GDM1 (cell line): ENCODE data around the gene FAM53A.
"Not testable (repeated sequence)": the region's sequence is repeated elsewhere in the genome, so short reads cannot be mapped to it uniquely, and the experiment has no call there.

ENCODE experiments used
- DNase-seq: peaks from one replicate; lab custom pipeline; 2025; lab: John Stamatoyannopoulos, UW

Gene FAM53A

DNA sequence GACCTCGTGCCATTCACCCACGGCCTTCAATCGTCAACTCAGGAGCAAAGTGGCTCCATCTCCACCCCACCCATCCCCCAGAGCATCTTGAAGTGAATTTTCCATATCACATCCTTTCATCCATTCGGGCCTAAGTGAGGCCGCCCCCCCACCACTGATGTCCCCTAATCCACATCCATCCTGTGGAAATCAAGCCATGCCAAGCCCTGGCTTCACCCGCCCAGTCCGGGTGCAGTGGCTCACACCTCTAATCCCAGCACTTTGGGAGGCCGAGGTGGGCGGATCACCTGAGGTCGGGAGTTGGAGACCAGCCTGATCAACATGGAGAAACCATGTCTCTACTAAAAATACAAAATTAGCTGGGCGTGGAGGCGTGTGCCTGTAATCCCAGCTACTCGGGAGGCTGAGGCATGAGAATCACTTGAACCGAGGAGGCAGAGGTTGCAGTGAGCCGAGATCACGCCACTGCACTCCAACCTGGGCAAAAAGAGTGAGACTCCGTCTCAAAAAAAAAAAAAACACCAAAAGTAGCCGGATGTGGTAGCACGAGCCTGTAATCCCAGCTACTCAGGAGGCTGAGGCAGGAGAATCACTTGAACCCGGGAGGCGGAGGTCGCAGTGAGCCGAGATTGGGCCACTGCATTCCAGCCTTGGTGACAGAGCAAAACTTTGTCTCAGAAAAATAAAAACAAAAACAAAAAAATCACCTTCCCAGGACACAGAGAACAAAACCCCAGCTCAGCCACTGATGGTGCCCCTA is 76.5 kb downstream of the FAM53A start:
- DNase-seq, result not testable (repeated sequence)

DNA sequence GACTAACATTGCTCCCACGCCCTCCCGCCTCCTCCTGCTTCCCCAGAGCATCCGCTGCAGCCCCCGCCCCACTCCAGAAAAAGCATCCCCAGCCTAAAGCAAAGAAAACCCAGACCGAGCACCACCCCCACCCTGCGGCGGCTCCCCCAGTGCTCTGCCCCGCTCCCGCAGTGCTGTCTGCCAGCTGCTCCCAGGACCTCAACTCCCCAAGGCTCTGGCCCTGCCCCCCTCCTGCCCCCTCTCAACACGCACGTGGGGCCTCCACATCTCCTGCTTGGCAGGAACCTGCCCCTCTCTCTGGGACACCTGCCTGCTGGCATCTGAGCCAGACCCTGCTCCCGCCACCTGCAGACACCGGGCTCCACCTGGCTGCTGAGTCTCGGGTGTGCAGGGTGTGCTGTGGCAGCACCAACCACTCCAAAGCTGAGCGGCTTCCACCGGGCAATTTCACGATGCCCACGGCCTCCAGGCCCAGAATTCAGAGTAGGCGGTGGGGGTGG is 79.4 kb downstream of the FAM53A start:
- DNase-seq, result no peak

GRCh38 chr4:1604181-1604705 is 79.9 kb downstream of the FAM53A start:
- DNase-seq, result no peak

DNA sequence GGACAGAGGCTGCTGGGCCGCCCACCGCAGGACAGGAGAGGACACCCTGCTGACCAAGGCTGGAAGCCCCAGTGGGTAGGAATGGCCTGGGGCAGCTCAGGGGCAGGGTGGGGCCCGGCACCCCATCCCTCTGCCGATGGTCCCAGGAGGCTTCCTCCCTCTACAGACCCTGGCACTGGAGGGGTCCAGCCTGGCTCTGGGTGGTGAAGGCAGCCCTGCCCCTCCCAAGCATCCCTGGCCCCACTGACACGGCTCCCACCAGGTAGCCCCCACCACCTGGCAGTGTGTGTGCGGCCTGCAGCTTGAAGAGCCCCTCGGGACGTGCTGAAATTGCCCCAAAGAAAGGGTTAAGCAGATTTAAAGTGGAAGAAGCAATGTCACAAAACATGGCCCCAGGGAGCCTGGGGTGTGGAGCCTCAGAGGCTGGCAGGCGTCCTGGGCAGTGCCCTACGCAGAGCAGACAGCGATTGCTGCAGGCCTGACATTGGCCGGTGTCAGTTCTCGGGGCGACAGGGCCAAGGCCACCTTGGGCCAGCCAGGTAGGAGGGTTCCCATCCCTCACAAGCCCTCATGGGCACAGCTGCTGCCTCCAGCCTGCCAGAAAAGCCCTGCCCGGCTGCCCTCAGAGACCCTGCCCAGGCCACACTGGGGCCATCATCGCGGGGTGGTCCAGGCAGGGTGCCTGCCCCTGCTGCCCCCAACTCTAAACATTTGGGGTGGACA is 80.5 kb downstream of the FAM53A start:
- DNase-seq, result no peak

GRCh38 chr4:1602655-1603412 is 81.3 kb downstream of the FAM53A start:
- no peak for DNase-seq

DNA sequence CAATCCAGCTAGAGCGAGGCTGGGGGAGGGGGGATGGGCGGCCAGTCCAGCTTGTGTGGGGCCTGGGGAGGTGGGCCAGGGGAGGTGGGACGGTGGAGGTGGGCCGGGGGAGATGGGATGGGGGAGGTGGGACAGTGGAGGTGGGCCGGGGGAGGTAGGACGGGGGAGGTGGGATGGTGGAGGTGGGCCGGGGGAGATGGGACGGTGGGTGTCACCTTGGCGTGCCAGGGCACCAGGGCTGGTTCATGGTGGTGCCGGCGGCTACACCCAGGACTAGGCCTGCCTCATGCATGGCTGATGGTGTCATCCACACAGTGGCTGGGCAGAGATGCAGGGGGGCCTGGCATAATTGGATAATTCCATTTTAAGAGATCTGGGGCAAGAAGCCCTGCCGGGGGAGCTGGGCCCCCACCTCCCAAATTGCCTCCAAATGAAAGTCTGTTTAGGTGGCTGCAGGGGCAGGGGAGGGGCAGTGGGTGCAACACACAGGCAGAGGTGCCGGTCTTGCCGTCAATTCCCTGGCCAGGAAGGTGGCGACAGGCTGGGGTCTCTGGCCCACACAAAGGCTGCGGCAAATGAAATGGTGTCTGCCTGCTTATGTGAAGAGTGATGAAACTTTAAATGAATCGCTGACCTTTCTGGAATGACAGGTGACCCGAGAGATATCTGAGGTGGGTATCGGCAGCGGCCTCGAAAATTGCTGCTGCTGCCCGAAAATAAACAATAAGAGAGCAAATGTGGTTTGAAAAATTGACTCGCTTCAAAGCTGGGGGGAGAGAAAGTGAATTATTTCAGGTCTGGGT is 82.1 kb downstream of the FAM53A start:
- DNase-seq, result no peak

DNA sequence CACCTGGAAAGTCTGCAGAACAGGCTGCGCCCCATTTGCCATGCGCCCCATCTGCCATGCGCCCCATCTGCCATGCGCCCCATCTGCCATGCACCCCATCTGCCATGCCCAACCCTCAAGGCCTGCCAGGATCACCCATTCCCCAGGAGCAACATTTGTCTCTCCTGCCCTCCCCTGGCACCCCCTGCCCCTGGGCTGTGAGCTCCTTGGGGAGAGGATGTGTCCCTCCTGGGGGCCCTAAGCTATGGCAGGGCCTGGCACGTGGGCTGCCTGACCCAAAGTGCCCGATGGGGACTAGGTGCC is 82.6 kb downstream of the FAM53A start:
- no peak for DNase-seq

- no peak for DNase-seq
Measured at GRCh38 chr4:1600811-1601532, 83.1 kb downstream of the FAM53A start.

- DNase-seq, result no peak
Measured at GRCh38 chr4:1600211-1600780, 83.8 kb downstream of the FAM53A start.

DNA sequence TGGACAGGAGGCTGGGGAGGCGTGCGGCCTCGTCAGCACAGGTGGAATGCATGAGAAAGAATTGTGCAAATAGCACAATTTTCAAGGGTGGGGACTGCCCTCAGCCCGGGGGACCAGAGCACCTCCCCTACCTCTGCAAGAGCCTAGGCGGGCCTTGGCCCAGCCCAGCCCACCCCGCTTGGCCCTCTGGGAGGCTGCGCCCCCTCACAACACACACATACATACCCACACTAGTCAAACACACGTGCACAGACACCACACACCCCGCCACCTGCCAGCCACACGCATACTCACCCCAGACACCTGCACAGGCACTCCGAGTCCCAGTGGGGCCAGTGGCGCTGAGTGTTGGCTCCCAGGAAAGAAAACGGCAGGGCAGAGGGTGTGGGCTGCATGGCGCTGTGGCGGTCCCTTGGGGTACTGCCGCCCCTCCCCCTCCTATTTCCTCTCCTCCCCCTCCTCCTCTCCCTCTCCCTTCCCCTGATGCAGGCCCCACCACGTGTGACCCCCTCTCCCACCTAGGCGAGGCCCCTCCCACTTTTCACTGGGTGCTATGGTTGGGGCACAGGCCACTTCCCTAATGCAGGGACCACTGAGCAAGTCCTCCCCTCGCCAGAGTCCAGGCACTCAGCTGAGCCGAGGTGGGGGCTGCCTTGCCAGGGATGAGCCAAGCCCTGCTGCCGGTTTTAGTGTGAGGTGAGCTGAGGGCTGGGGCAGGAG is 84.5 kb downstream of the FAM53A start:
- no peak for DNase-seq

- no peak for DNase-seq
Measured at GRCh38 chr4:1599026-1599481, 85.1 kb downstream of the FAM53A start.

DNA sequence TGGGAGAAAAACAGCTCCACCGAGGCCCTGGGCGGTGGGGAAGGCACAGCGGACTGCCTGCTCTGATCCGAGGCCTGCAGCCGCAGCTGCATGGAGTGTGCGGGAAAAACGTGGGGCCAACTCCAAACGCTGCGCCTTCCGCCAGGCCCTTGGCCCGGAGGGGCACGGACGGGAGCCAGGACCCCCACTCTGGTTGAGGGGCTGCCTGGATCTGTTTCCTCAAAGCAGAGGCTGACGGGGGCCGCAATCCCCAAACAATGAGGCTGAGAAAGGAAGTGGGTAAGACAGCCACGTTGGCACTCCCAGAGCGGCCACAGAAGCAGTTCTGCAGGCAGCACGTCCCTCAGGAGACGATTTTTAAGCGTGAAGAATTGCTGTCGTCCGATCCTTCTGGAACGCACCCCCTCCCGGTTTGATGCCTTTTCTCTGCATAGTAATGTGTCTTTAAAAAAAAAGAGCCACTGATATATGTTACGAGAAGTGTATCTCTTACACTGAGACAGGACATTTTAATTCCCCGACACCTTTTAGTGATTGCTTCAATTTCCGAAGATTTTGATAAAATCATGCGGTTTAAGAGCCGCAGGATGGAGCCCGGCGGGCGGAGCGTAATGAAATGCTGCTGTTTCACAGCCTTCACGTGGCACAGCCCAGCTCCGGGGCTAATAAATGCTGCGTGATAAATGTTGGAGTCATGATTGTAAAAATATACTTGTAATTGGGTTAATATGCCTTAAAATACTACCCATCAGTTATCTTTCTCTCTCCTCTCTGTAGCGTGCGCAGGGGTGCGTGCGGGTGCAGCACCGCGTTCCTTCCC is 85.7 kb downstream of the FAM53A start:
- no peak for DNase-seq

- no peak for DNase-seq
Measured at GRCh38 chr4:1597021-1597931, 86.8 kb downstream of the FAM53A start.

DNA sequence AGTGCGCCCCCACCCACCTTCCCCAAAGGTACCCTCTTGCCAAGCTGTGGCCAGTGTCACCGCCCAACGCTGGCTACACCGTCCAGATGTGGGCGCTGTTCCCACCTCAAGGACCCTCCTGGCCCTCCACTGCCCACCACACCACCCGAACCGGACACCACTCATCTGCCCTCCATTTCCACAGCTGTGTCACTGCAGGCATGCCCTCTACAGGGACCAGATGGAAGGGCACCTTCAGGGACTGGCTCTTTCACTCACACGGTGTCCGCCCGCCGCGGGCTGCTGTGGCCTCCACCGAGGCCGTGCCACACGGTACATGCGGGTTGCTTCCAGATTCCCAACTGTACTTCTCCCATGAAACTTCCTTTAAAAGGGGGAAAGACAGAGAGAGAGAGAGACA is 87.7 kb downstream of the FAM53A start:
- no peak for DNase-seq

DNA sequence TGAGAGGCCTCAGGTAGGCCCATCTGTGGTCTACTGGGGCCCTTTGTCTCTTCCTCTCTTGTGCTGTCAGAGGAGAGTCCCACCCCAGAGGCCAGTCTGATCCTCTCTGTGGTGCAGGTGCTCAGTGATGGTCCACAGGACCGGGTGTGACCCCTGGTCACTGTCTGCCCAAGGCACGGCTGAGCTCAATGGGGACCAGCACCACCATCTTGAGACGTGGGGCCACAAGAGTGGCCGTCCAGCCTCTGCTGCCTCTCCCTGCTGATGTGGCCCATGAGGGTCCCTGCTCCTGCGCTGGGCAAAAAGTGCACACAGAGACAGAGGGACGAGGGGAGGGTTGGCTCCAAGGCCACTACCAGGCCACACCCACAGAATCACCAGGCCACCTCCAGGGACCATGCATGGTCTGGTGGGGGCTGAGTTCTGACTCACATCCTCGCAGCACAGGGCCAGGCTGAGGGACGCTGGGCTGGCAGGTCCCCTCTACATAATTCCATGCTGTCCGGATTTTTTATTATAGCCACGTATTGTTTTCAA is 88.3 kb downstream of the FAM53A start:
- no peak for DNase-seq

DNA sequence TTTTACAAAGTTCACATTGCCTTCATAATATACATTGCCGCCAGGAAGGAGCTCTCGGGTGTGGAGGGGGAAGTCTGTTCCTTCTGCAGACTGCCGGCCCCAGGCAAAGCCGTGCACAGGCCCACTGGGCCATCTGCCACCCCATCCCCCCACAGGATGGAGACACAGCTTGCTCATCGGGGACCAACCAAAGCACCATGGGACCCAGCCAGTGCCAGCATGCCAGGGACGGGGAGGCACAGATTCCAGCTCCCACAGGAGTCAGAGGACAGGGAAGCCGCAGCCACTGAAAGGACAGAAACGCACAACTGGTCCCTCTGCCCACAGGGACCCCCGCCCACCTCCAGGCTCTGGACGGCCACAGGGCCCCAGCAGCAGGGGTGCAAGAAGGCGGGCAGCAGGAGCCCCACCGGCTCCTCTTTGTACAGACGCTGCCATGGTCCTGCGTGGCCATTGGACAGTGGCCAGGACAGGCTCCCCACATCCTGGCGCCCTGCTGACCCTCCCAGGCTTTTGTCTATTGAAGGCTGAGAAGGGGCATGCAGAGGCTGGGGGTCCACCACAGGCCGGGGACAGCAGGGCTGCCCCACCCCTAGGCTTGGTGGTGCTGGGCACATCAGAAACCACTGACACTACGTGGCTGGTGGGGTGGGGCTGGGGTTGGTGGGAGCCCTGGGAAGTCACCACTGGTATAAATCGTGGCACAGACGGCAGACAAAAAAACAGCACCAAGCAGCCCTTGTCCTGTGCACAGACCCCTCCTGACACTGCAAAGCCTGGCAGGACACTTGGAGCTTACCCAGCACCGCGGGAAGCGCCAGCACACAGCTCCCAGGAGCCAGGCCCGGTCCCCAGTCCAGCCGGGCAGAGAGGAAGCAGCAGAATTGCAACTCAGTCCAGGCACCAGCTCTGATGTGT is 89.0 kb downstream of the FAM53A start:
- DNase-seq, result no peak
